Stimulated activated CD8-positive, alpha-beta memory T cell treated with anti-CD3 and anti-CD28 coated beads, Interleukin-4, amount 100 ng/mL, for 1 hour (primary cell): Measurements from ENCODE around the gene DHRSX.
"Not testable (repeated sequence)": the region's sequence is repeated elsewhere in the genome, so short reads cannot be mapped to it uniquely, and the experiment has no call there.

Experiments used
- DNase-seq, 2 donors: peaks; one replicate each; pipeline ENCODE4 v3.0.0-alpha.2; 2020; ENCODE audit warnings: low read depth in 2 of 2, low spot score in 1 of 2

DHRSX gene

GRCh38 chrX:2226182-2226581 is 274.6 kb downstream of the DHRSX start:
- no peak for DNase-seq

DNA sequence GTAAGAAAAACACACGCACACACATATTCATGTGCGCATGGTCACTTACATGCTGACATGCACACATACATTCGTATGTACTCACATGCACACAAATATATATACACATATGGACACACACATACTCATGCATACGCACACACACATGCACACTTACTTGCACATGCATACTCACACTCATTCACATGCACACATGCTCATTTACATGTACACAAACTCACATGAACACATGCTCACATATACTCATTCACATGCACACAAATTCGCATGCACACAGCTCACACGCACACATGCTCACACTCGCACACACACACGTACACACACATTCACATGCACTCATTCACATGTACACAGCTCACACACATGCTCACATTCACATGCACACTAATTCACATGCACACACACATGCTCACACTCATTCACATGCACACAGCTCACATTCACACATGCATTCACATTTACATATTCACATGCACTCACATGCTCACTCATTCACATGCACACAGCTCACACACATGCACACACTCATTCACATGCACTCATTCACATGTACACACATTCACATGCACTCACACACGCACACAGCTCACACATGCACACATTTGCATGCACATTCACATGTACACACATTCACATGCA is 276.1 kb downstream of the DHRSX start:
- DNase-seq = no peak

GRCh38 chrX:2224161-2224560 is 276.6 kb downstream of the DHRSX start:
- no peak for DNase-seq

DNA sequence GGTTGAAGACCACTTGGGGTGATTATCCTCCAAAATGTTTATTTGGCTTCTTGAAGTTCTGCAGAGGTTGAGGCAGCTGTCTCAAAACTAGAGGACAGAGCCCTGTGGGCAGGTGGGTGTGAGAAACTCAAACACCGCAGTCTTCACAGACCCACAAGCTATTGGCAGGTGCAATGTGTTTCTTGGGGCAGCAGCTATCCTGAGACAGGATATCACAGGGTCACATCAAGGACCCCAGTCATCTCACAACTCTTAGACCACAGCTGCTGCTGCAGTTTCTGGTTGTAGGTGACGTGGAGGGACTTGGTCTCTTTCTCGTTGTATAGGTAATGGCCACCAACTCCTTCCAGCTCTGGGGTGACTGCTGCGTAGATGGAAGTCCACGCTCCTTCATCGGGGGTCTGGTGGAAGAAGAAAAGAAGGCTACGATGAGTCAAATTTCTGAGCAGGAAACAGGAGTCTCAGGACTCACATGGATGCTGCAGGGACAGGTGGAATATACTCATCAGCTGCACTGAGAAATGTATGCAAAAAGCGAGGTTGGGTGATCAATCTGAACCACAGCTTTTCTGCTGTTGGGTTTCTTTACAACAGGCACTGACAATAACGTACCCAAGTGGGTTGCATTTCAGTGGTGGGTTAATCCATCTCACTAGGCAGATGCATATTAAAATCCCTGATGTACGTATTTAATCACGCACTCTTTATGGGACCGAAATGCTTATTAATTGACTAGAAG is 279.8 kb downstream of the DHRSX start:
- DNase-seq = no peak

- no peak for DNase-seq
Observed at GRCh38 chrX:2220296-2220695, 280.5 kb downstream of the DHRSX start.

- not testable (repeated sequence) for DNase-seq
Observed at GRCh38 chrX:2214138-2214823, 286.5 kb downstream of the DHRSX start.

DNA sequence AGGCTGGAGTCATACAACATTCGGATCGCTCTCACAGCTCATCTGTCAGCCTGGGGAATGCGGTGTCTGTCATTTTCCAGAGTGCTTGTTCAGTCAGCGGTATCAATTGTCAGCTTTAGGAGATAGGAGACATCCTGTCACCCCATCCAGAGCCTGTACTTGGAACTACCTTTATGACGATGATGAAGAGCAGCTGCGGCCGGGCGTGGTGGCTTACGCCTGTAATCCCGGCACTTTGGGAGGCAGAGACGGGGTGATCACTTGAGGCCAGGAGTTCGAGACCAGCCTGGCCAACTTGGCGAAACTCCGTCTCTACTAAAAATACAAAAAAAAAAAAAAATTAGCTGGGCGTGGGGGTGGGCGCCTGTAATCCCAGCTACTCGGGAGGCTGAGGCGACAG is 289.1 kb downstream of the DHRSX start:
- DNase-seq = not testable (repeated sequence)

- no peak for DNase-seq
Observed at GRCh38 chrX:2193273-2193592, 307.5 kb downstream of the DHRSX start.

- DNase-seq = no peak
Observed at GRCh38 chrX:2192584-2193272, 308.0 kb downstream of the DHRSX start.

GRCh38 chrX:2188840-2189239 is 311.9 kb downstream of the DHRSX start:
- DNase-seq = no peak

GRCh38 chrX:2188330-2188792 is 312.4 kb downstream of the DHRSX start:
- no peak for DNase-seq

- DNase-seq = no peak
Observed at GRCh38 chrX:2187352-2188115, 313.2 kb downstream of the DHRSX start.

DNA sequence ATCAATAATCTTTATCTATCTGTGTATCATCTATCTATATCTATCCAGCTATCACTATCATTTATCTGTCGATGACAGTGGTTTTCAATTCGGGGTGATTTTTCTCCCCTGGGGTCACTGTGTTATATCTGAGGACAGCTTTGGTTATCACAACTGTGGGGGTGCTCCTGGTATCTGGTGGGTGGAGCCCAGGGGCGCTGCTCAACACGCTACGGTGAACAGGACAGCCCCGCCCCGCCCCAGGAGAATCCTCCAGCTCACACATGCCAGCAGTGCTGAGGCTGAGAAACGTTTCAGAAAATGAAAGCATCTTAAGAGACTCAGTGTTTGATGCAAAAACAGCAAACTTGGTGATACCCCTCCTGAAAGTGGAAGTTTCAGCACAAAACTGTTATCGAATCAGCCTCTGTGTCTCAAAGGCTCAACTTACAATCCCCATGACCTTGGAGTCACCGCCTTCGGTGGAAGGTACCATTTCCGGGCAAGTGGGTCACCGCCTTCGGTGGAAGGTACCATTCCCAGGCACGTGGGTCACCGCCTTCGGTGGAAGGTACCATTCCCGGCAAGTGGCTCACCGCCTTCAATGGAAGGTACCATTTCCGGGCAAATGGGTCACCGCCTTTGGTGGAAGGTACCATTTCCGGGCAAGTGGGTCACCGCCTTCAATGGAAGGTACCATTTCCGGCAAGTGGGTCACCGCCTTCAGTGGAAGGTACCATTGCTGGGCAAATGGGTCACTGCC is 315.3 kb downstream of the DHRSX start:
- DNase-seq = no peak

GRCh38 chrX:2184089-2184488 is 316.7 kb downstream of the DHRSX start:
- no peak for DNase-seq

DNA sequence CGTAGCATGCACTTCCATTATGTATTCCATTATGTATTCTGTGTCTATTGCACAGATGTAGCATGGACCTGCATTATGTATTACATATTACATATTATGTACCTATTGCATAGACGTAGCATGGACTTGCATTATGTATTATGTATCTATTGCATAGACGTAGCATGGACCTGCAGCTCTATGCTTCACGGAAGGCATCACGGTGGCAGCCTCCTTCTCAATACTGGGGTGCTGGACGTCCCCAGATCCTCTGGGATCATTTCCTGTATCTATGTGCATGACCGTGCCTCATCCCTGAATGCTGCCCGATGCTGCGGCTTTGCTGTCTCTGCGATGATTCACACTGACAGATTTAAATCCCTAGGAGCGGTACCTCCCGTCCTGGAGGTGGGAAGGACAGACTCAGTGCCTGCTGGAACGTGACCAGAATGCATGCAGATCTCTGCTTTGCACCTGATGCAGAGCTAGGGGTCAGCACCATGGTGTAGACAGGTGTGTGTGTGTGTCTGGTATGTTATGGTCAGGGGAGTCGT is 317.5 kb downstream of the DHRSX start:
- DNase-seq = no peak

DNA sequence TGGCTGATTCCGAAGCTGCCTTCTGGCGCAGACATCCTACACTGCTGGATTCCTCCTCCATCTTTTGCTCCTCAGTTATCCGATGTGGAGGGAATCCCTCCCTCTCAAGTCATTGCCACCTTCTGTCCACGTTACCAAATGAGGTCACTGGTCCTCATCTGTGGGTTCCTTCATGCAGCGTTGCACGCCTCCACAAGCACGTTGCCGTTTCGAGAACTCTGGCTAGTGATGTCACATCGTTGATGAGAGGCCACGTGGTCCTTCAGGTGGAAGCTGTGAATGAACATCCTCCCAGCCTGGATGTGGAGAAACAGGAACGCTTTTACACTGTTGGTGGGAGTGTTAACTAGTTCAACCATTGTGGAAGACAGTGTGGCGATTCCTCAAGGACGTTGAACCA is 323.2 kb downstream of the DHRSX start:
- DNase-seq = no peak

- DNase-seq = no peak
Observed at GRCh38 chrX:2176733-2177132, 324.0 kb downstream of the DHRSX start.

- no peak for DNase-seq
Observed at GRCh38 chrX:2176274-2176673, 324.5 kb downstream of the DHRSX start.

DNA sequence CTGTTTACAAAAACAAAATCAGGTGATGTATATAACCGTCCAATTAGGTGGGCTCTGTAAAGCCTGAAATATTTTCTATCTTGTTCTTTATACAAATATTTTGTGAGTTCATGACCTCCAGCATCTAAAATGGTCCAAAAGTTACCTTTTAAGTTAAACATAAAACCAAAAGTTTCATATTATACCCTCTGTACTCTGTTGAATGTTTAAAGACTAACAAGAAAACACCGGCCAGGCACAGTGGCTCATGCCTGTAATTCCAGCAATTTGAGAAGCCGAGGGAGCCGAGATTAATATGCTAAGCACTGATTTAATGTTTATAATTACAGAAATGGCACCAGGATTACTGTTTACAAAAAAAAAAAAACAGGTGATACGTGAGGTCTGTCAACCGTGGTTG is 328.4 kb downstream of the DHRSX start:
- no peak for DNase-seq
